ENCODE results near the gene PAX3. TPM values are rescaled to one million over a fixed set of nuclear protein-coding genes. Genes with fewer than 3 reads are reported as not detected.

The PAX3 gene
- total and polyA plus RNA-seq, 9 of the 15 experiments (the other 6 are each of a cell fraction or from before 2014, with no cell fraction given) = not detected

DNA sequence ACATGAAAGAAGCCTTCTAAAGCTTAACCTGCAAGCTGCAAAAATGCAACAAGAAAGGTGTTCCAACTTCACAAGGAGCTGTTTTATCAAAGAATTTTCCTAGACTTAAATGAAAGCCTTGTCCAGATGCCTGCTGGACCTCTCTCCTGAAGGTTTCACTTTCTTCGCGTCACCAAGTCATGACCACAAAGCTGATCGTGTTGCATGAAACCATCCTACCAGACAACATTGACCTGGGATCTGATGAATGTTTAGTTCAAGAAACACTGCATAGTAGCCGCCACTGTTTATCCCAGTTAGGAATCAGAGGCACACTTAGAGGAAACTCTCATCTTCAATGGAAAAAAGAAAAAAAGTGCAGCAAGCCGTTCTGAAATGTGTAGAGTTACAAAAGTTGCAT lies 26.9 kb downstream of the PAX3 start:
- ATAC-seq = no peak
- H3K4me2 ChIP-seq (ENCODE audit: insufficient read depth, low read length) = no peak overlapping the region
- no peaks in the 10 kb centered on the region for H3K9me3 ChIP-seq (replicated peaks; ENCODE audit: control insufficient read depth, insufficient read depth, low read depth, low read length)
- TF ChIP-seq, protein P1, sequence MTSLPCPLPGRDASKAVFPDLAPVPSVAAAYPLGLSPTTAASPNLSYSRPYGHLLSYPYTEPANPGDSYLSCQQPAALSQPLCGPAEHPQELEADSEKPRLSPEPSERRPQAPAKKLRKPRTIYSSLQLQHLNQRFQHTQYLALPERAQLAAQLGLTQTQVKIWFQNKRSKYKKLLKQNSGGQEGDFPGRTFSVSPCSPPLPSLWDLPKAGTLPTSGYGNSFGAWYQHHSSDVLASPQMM (CRISPR knock-in tag; IDR thresholded peaks at IDR 0.05) = no peak
- TF ChIP-seq TEAD4 (IDR thresholded peaks at IDR 0.05; ENCODE audit: low read length) = no peak
- TF ChIP-seq TEAD4 (CRISPR knock-in tag; IDR thresholded peaks at IDR 0.05; ENCODE audit: borderline replicate concordance) = no peak
- no peak for TF ChIP-seq ZBTB1 (CRISPR knock-in tag; IDR thresholded peaks at IDR 0.05; ENCODE audit: borderline replicate concordance, low read depth)
- no peak for TF ChIP-seq KLF16 (IDR thresholded peaks at IDR 0.05)
- no peak for TF ChIP-seq ZFPM2 (CRISPR knock-in tag; IDR thresholded peaks at IDR 0.05)
- TF ChIP-seq MTA2 (IDR thresholded peaks at IDR 0.05; ENCODE audit: low read depth) = no peak
- H3K4me3 ChIP-seq = no peak overlapping the region
- no TSS peak for BruUV-seq (replicated peaks)
- no peaks in the 10 kb centered on the region for H4K20me1 ChIP-seq (replicated peaks; ENCODE audit: control insufficient read depth, insufficient read depth, low read length)
- POLR2A ChIA-PET = no interaction called here
- no peak for DNase-seq (ENCODE audit: extremely low read depth in 1 of 4, low spot score in 3 of 4)
- no peak overlapping the region for H3K27ac ChIP-seq (ENCODE audit: extremely low read depth, low read depth, low read length)
- no peak for FAIRE-seq
- in situ Hi-C loops (cut with MboI) = no loop called here
- no peak overlapping the region for H3K9ac ChIP-seq (ENCODE audit: insufficient read depth in 1 of 2, low read depth in 2 of 2, low read length in 2 of 2)
- H3K9me1 ChIP-seq (ENCODE audit: control insufficient read depth, insufficient read depth, low read length) = no peaks in the 10 kb centered on the region
- intact Hi-C loops (cut with micrococcal nuclease) = no loop called here
- no peaks in the 10 kb centered on the region for H3K36me3 ChIP-seq (ENCODE audit: control insufficient read depth, insufficient read depth, low read length)
- no peaks in the 10 kb centered on the region for H3K27me3 ChIP-seq (ENCODE audit: control insufficient read depth in 2 of 2, insufficient read depth in 2 of 2, low read length in 2 of 2)
- no peaks in the 10 kb centered on the region for H3K79me2 ChIP-seq (ENCODE audit: control insufficient read depth, insufficient read depth, low read length)
- no peak overlapping the region for H2AFZ ChIP-seq (ENCODE audit: low read depth, low read length)
- 2% methylated on average over 5 of the region's 5 CpGs for WGBS (ENCODE audit: insufficient coverage, low coverage, missing lambda C conversion rate)
- no peaks in the 10 kb centered on the region for H3K4me1 ChIP-seq (replicated peaks in 1 of 2; ENCODE audit: control insufficient read depth in 2 of 2, insufficient read depth in 2 of 2, low read length in 2 of 2)
- CTCF ChIA-PET (ENCODE audit: low intra/inter-chr PET ratio) = no interaction called here

DNA sequence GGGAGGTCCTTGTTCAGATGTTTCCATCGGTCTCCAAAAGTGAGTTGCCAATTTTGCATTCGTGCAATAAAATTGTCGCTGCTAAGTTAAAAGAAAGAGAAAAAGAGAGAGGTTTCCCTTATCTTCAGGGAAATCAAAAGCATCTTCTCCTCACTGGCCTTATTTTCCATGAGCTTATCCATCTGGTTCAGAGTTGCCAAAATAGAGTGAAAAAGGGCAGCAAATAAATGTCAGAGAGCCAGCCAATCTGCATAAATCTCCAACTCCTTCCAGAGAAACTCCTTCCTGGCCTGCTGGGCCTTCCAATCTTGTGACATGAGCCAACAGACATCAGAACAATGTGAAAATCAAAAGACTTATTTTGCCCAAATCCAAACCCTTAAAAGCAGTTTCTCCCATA lies 28.4 kb downstream of the PAX3 start:
- H3K4me2 ChIP-seq (ENCODE audit: insufficient read depth, low read length) = no peak overlapping the region
- CTCF ChIA-PET (ENCODE audit: low intra/inter-chr PET ratio) = no interaction called here
- H3K27me3 ChIP-seq (ENCODE audit: control insufficient read depth in 2 of 2, insufficient read depth in 2 of 2, low read length in 2 of 2) = no peaks in the 10 kb centered on the region
- H3K79me2 ChIP-seq (ENCODE audit: control insufficient read depth, insufficient read depth, low read length) = no peaks in the 10 kb centered on the region
- POLR2A ChIA-PET = no interaction called here
- no peak overlapping the region for H3K4me3 ChIP-seq
- no peak for FAIRE-seq
- intact Hi-C loops (cut with micrococcal nuclease) (no loop called here), in situ Hi-C loops (cut with MboI) (no loop called here)
- H2AFZ ChIP-seq (ENCODE audit: low read depth, low read length) = no peak overlapping the region
- H3K9ac ChIP-seq (ENCODE audit: insufficient read depth in 1 of 2, low read depth in 2 of 2, low read length in 2 of 2) = no peak overlapping the region
- H3K9me3 ChIP-seq (replicated peaks; ENCODE audit: control insufficient read depth, insufficient read depth, low read depth, low read length) = no peaks in the 10 kb centered on the region
- no peaks in the 10 kb centered on the region for H4K20me1 ChIP-seq (replicated peaks; ENCODE audit: control insufficient read depth, insufficient read depth, low read length)
- ATAC-seq = no peak
- no TSS peak for BruUV-seq (replicated peaks)
- H3K4me1 ChIP-seq (replicated peaks in 1 of 2; ENCODE audit: control insufficient read depth in 2 of 2, insufficient read depth in 2 of 2, low read length in 2 of 2) = no peaks in the 10 kb centered on the region
- H3K27ac ChIP-seq (ENCODE audit: extremely low read depth, low read depth, low read length) = no peak overlapping the region
- H3K36me3 ChIP-seq (ENCODE audit: control insufficient read depth, insufficient read depth, low read length) = no peaks in the 10 kb centered on the region
- WGBS (ENCODE audit: insufficient coverage, low coverage, missing lambda C conversion rate) = 0% methylated on average over 3 of the region's 3 CpGs
- H3K9me1 ChIP-seq (ENCODE audit: control insufficient read depth, insufficient read depth, low read length) = no peaks in the 10 kb centered on the region
- no peak for DNase-seq (ENCODE audit: extremely low read depth in 1 of 4, low spot score in 3 of 4)
- TF ChIP-seq SMARCA5 (IDR thresholded peaks at IDR 0.05) = no peak
- TF ChIP-seq ZC3H11A (IDR thresholded peaks at IDR 0.05; ENCODE audit: low read depth, low read length) = no peak
- TF ChIP-seq GATAD2B (IDR thresholded peaks at IDR 0.05; ENCODE audit: borderline replicate concordance) = no peak
- no peak for TF ChIP-seq SMC3 (conservative IDR thresholded peaks at IDR 0.05; ENCODE audit: insufficient read depth, low read depth, low read length)
- TF ChIP-seq, protein P2, sequence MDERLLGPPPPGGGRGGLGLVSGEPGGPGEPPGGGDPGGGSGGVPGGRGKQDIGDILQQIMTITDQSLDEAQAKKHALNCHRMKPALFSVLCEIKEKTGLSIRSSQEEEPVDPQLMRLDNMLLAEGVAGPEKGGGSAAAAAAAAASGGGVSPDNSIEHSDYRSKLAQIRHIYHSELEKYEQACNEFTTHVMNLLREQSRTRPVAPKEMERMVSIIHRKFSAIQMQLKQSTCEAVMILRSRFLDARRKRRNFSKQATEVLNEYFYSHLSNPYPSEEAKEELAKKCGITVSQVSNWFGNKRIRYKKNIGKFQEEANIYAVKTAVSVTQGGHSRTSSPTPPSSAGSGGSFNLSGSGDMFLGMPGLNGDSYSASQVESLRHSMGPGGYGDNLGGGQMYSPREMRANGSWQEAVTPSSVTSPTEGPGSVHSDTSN (CRISPR knock-in tag; IDR thresholded peaks at IDR 0.05; ENCODE audit: low read depth) = no peak
- TF ChIP-seq, protein P2 (tag; conservative IDR thresholded peaks at IDR 0.05; ENCODE audit: low read depth) = no peak
- TF ChIP-seq GTF2A2 (tag; IDR thresholded peaks at IDR 0.05) = no peak
- no peak for TF ChIP-seq ZNF354B (CRISPR knock-in tag; IDR thresholded peaks at IDR 0.05)
